ENCODE results near the gene INCA1. TPM values are rescaled to one million over a fixed set of nuclear protein-coding genes. Genes with fewer than 3 reads are reported as not detected.

Gene INCA1
- polyA plus RNA-seq, 1 experiment = 1.3 TPM

- Histone ChIP-seq H3K4me3 (ENCODE audit: low read depth, low read length) (no peak overlapping the region), H3K27me3 (ENCODE audit: control insufficient read depth, insufficient read depth, low read length) (no peaks in the 10 kb centered on the region), H3K36me3 (ENCODE audit: control insufficient read depth, insufficient read depth, low read length) (peaks cover 21% of the 10 kb centered on the region)
- ChIA-PET POLR2A (no interaction called here), CTCF (interaction anchor here (1.0 to 4.6 kb wide), 2 partner anchors 8 to 13 kb away, joined by 4 to 40 read pairs; no protein-coding TSS in a partner anchor)
- DNase-seq (ENCODE audit: low read depth) = no peak
- TF ChIP-seq CTCF (IDR thresholded peaks at IDR 0.05; ENCODE audit: insufficient read depth, low read depth, low read length) = no peak
These were observed 24.6 kb downstream of the INCA1 start for GRCh38 chr17:4972752-4973151.

- ChIA-PET CTCF (interaction anchor here (4.6 kb wide), 1 partner anchor 8 kb away, joined by 40 read pairs; no protein-coding TSS in a partner anchor), POLR2A (no interaction called here)
- TF ChIP-seq CTCF (IDR thresholded peaks at IDR 0.05; ENCODE audit: insufficient read depth, low read depth, low read length) = no peak
- H3K4me3 ChIP-seq (ENCODE audit: low read depth, low read length) = no peak overlapping the region
- no peaks in the 10 kb centered on the region for H3K27me3 ChIP-seq (ENCODE audit: control insufficient read depth, insufficient read depth, low read length)
- DNase-seq (ENCODE audit: low read depth) = no peak
- peaks cover 16% of the 10 kb centered on the region for H3K36me3 ChIP-seq (ENCODE audit: control insufficient read depth, insufficient read depth, low read length)
These were observed 25.0 kb downstream of the INCA1 start for GRCh38 chr17:4972322-4972721.

GRCh38 chr17:4971826-4972225, 25.5 kb downstream of the INCA1 start:
- H3K36me3 ChIP-seq (ENCODE audit: control insufficient read depth, insufficient read depth, low read length) = peaks cover 14% of the 10 kb centered on the region
- TF ChIP-seq CTCF (IDR thresholded peaks at IDR 0.05; ENCODE audit: insufficient read depth, low read depth, low read length) = no peak
- CTCF ChIA-PET = interaction anchor here (0.6 to 4.6 kb wide), 3 partner anchors 9 to 64 kb away, joined by 4 to 40 read pairs (median 7); no protein-coding TSS in a partner anchor
- no peak for DNase-seq (ENCODE audit: low read depth)
- H3K4me3 ChIP-seq (ENCODE audit: low read depth, low read length) = no peak overlapping the region
- POLR2A ChIA-PET = no interaction called here
- no peaks in the 10 kb centered on the region for H3K27me3 ChIP-seq (ENCODE audit: control insufficient read depth, insufficient read depth, low read length)

- H3K4me3 ChIP-seq (ENCODE audit: low read depth, low read length) = no peak overlapping the region
- ChIA-PET CTCF (interaction anchor here (0.9 to 4.6 kb wide), 6 partner anchors 8 to 61 kb away, joined by 3 to 40 read pairs (median 4); partner anchors contain the start of gene CAMTA2), POLR2A (interaction anchor here (0.6 kb wide), 1 partner anchor 630 kb away, joined by 4 read pairs; no protein-coding TSS in a partner anchor)
- no peaks in the 10 kb centered on the region for H3K27me3 ChIP-seq (ENCODE audit: control insufficient read depth, insufficient read depth, low read length)
- no peak for DNase-seq (ENCODE audit: low read depth)
- H3K36me3 ChIP-seq (ENCODE audit: control insufficient read depth, insufficient read depth, low read length) = peaks cover 16% of the 10 kb centered on the region
- TF ChIP-seq CTCF (IDR thresholded peaks at IDR 0.05; ENCODE audit: insufficient read depth, low read depth, low read length) = no peak
These were observed 27.0 kb downstream of the INCA1 start for GRCh38 chr17:4970273-4970672.

- DNase-seq (ENCODE audit: low read depth) = no peak
- Histone ChIP-seq H3K36me3 (ENCODE audit: control insufficient read depth, insufficient read depth, low read length) (peaks cover 16% of the 10 kb centered on the region), H3K4me3 (ENCODE audit: low read depth, low read length) (peak overlapping the region; percentile 56), H3K27me3 (ENCODE audit: control insufficient read depth, insufficient read depth, low read length) (no peaks in the 10 kb centered on the region)
- POLR2A ChIA-PET = no interaction called here
- CTCF ChIA-PET = interaction anchor here (0.8 to 4.6 kb wide), 6 partner anchors 11 to 92 kb away, joined by 3 to 40 read pairs (median 5); partner anchors contain the start of genes CAMTA2 and INCA1
- no peak for TF ChIP-seq CTCF (IDR thresholded peaks at IDR 0.05; ENCODE audit: insufficient read depth, low read depth, low read length)
These were observed 27.7 kb downstream of the INCA1 start for GRCh38 chr17:4969551-4970173.
